ENCODE data around the gene DCXR.

DCXR gene

GRCh38 chr17:82060001-82060380 lies 22.5 kb upstream of the DCXR start:
- Histone ChIP-seq H3K4me3 (ENCODE audit: extremely low read depth, insufficient read depth, low read length, poor library complexity, severe bottlenecking) (no peak overlapping the region), H3K9me3 (ENCODE audit: control insufficient read depth, low read length) (no peaks in the 10 kb centered on the region), H3K4me1 (ENCODE audit: control insufficient read depth, insufficient read depth, low read length, poor library complexity, severe bottlenecking) (peaks cover 5% of the 10 kb centered on the region), H3K27ac (ENCODE audit: low read depth, low read length, severe bottlenecking) (no peak overlapping the region), H3K36me3 (ENCODE audit: control insufficient read depth, insufficient read depth, low read length) (peaks cover 74% of the 10 kb centered on the region)
- 94 to 95% methylated on average over 11 to 16 of the region's 16 CpGs for WGBS, 2 experiments (ENCODE audit: insufficient coverage in 2 of 2)

- no peak overlapping the region for H3K27ac ChIP-seq (ENCODE audit: low read depth, low read length, severe bottlenecking)
- H3K4me3 ChIP-seq (ENCODE audit: extremely low read depth, insufficient read depth, low read length, poor library complexity, severe bottlenecking), result no peak overlapping the region
- WGBS, 2 experiments (ENCODE audit: insufficient coverage in 2 of 2), result 94 to 97% methylated on average over 17 to 18 of the region's 19 CpGs
Measured at GRCh38 chr17:82059272-82060000, 21.9 kb upstream of the DCXR start.

GRCh38 chr17:82058855-82059249 lies 21.4 kb upstream of the DCXR start:
- Histone ChIP-seq H3K36me3 (ENCODE audit: control insufficient read depth, insufficient read depth, low read length) (peaks cover 85% of the 10 kb centered on the region), H3K9me3 (ENCODE audit: control insufficient read depth, low read length) (no peaks in the 10 kb centered on the region), H3K4me1 (ENCODE audit: control insufficient read depth, insufficient read depth, low read length, poor library complexity, severe bottlenecking) (no peaks in the 10 kb centered on the region), H3K4me3 (ENCODE audit: extremely low read depth, insufficient read depth, low read length, poor library complexity, severe bottlenecking) (no peak overlapping the region), H3K27ac (ENCODE audit: low read depth, low read length, severe bottlenecking) (no peak overlapping the region)
- WGBS, 2 experiments (ENCODE audit: insufficient coverage in 2 of 2), result 93 to 100% methylated on average over 9 to 10 of the region's 10 CpGs

More at GRCh38 chr17:82059272-82060000, 21.9 kb upstream of the DCXR start:
- Histone ChIP-seq H3K36me3 (ENCODE audit: control insufficient read depth, insufficient read depth, low read length) (peaks cover 80% of the 10 kb centered on the region), H3K4me1 (ENCODE audit: control insufficient read depth, insufficient read depth, low read length, poor library complexity, severe bottlenecking) (peaks cover 2% of the 10 kb centered on the region), H3K9me3 (ENCODE audit: control insufficient read depth, low read length) (no peaks in the 10 kb centered on the region)

GRCh38 chr17:82058230-82058854 lies 20.8 kb upstream of the DCXR start:
- no peak overlapping the region for H3K4me3 ChIP-seq (ENCODE audit: extremely low read depth, insufficient read depth, low read length, poor library complexity, severe bottlenecking)
- peaks cover 89% of the 10 kb centered on the region for H3K36me3 ChIP-seq (ENCODE audit: control insufficient read depth, insufficient read depth, low read length)
- WGBS, 2 experiments (ENCODE audit: insufficient coverage in 2 of 2), result 85 to 89% methylated on average over 16 of the region's 17 CpGs
- no peaks in the 10 kb centered on the region for H3K9me3 ChIP-seq (ENCODE audit: control insufficient read depth, low read length)
- H3K4me1 ChIP-seq (ENCODE audit: control insufficient read depth, insufficient read depth, low read length, poor library complexity, severe bottlenecking), result no peaks in the 10 kb centered on the region
- no peak overlapping the region for H3K27ac ChIP-seq (ENCODE audit: low read depth, low read length, severe bottlenecking)

GRCh38 chr17:82056729-82057621 lies 19.5 kb upstream of the DCXR start:
- no peaks in the 10 kb centered on the region for H3K4me1 ChIP-seq (ENCODE audit: control insufficient read depth, insufficient read depth, low read length, poor library complexity, severe bottlenecking)
- no peaks in the 10 kb centered on the region for H3K9me3 ChIP-seq (ENCODE audit: control insufficient read depth, low read length)
- H3K27ac ChIP-seq (ENCODE audit: low read depth, low read length, severe bottlenecking), result no peak overlapping the region
- peaks cover 79% of the 10 kb centered on the region for H3K36me3 ChIP-seq (ENCODE audit: control insufficient read depth, insufficient read depth, low read length)
- 97 to 98% methylated on average over 18 to 29 of the region's 29 CpGs for WGBS, 2 experiments (ENCODE audit: insufficient coverage in 2 of 2)
- no peak overlapping the region for H3K4me3 ChIP-seq (ENCODE audit: extremely low read depth, insufficient read depth, low read length, poor library complexity, severe bottlenecking)

GRCh38 chr17:82055965-82056728 lies 18.6 kb upstream of the DCXR start:
- Histone ChIP-seq H3K4me1 (ENCODE audit: control insufficient read depth, insufficient read depth, low read length, poor library complexity, severe bottlenecking) (no peaks in the 10 kb centered on the region), H3K9me3 (ENCODE audit: control insufficient read depth, low read length) (no peaks in the 10 kb centered on the region), H3K4me3 (ENCODE audit: extremely low read depth, insufficient read depth, low read length, poor library complexity, severe bottlenecking) (no peak overlapping the region), H3K27ac (ENCODE audit: low read depth, low read length, severe bottlenecking) (no peak overlapping the region), H3K36me3 (ENCODE audit: control insufficient read depth, insufficient read depth, low read length) (peaks cover 73% of the 10 kb centered on the region)
- 95 to 97% methylated on average over 18 to 26 of the region's 28 CpGs for WGBS, 2 experiments (ENCODE audit: insufficient coverage in 2 of 2)

GRCh38 chr17:82055023-82055964 lies 17.8 kb upstream of the DCXR start:
- H3K9me3 ChIP-seq (ENCODE audit: control insufficient read depth, low read length), result no peaks in the 10 kb centered on the region
- peaks cover 68% of the 10 kb centered on the region for H3K36me3 ChIP-seq (ENCODE audit: control insufficient read depth, insufficient read depth, low read length)
- H3K27ac ChIP-seq (ENCODE audit: low read depth, low read length, severe bottlenecking), result no peak overlapping the region
- H3K4me3 ChIP-seq (ENCODE audit: extremely low read depth, insufficient read depth, low read length, poor library complexity, severe bottlenecking), result no peak overlapping the region
- 91 to 95% methylated on average over 18 to 21 of the region's 26 CpGs for WGBS, 2 experiments (ENCODE audit: insufficient coverage in 2 of 2)
- H3K4me1 ChIP-seq (ENCODE audit: control insufficient read depth, insufficient read depth, low read length, poor library complexity, severe bottlenecking), result no peaks in the 10 kb centered on the region

- Histone ChIP-seq H3K4me1 (ENCODE audit: control insufficient read depth, insufficient read depth, low read length, poor library complexity, severe bottlenecking) (no peaks in the 10 kb centered on the region), H3K4me3 (ENCODE audit: extremely low read depth, insufficient read depth, low read length, poor library complexity, severe bottlenecking) (no peak overlapping the region), H3K9me3 (ENCODE audit: control insufficient read depth, low read length) (no peaks in the 10 kb centered on the region), H3K27ac (ENCODE audit: low read depth, low read length, severe bottlenecking) (no peak overlapping the region), H3K36me3 (ENCODE audit: control insufficient read depth, insufficient read depth, low read length) (peaks cover 70% of the 10 kb centered on the region)
- 94 to 97% methylated on average over 34 to 35 of the region's 38 CpGs for WGBS, 2 experiments (ENCODE audit: insufficient coverage in 2 of 2)
Measured at GRCh38 chr17:82054351-82055022, 17.0 kb upstream of the DCXR start.

- 95 to 97% methylated on average over 25 of the region's 28 CpGs for WGBS, 2 experiments (ENCODE audit: insufficient coverage in 2 of 2)
- Histone ChIP-seq H3K4me1 (ENCODE audit: control insufficient read depth, insufficient read depth, low read length, poor library complexity, severe bottlenecking) (no peaks in the 10 kb centered on the region), H3K36me3 (ENCODE audit: control insufficient read depth, insufficient read depth, low read length) (peaks cover 71% of the 10 kb centered on the region), H3K9me3 (ENCODE audit: control insufficient read depth, low read length) (no peaks in the 10 kb centered on the region), H3K4me3 (ENCODE audit: extremely low read depth, insufficient read depth, low read length, poor library complexity, severe bottlenecking) (no peak overlapping the region), H3K27ac (ENCODE audit: low read depth, low read length, severe bottlenecking) (no peak overlapping the region)
Measured at GRCh38 chr17:82053556-82054263, 16.2 kb upstream of the DCXR start.
